Breast epithelium (tissue), 3 donors: Measurements from ENCODE around the gene GLCE.

Source experiments
- POLR2A ChIP-seq: fragments of 450-650 bp; IDR thresholded peaks from one replicate; pipeline ENCODE4 v1.6.1; 2016; ENCODE audit warnings: antibody characterized with exemption, mild to moderate bottlenecking, moderate library complexity
- POLR2AphosphoS5 ChIP-seq, 3 donors: sonication (generic); formaldehyde crosslinking; IDR thresholded peaks; one replicate each; pipeline ENCODE4 v1.6.1; 2017; ENCODE audit warnings: antibody characterized with exemption in 3 of 3

GRCh38 chr15:69285834-69286233 is 125.4 kb downstream of the GLCE start:
- TF ChIP-seq POLR2A (no peak), POLR2AphosphoS5 (IDR thresholded peaks at IDR 0.05) (no peak)
